ENCODE data around the gene DYNC1H1.
A peak's percentile ranks its signal among the peaks of the same experiment; 100 is the strongest.

Gene DYNC1H1

GRCh38 chr14:101917413-101918017, 46.9 kb upstream of the DYNC1H1 start:
- Histone ChIP-seq H2AK5ac (ENCODE audit: low read depth, low read length) (no peak overlapping the region), H3K4me2 (ENCODE audit: insufficient read depth, low read length, poor library complexity, severe bottlenecking) (no peak overlapping the region), H2BK12ac (ENCODE audit: low read length) (no peak overlapping the region), H3K9me3 (replicated peaks in 1 of 2; ENCODE audit: control insufficient read depth in 2 of 2, insufficient read depth in 1 of 2, low read depth in 1 of 2, low read length in 2 of 2) (no peaks in the 10 kb centered on the region), H3K23ac (ENCODE audit: low read depth, low read length, poor library complexity) (peak overlapping the region; percentile 10), H3K18ac (ENCODE audit: low read length) (no peak overlapping the region), H4K8ac (ENCODE audit: low read depth, low read length) (no peak overlapping the region), H3K36me3 (replicated peaks in 1 of 2; ENCODE audit: control insufficient read depth in 2 of 2, insufficient read depth in 2 of 2, low read length in 2 of 2) (peaks cover 10 to 55% of the 10 kb centered on the region in 2 donors), H3K27ac (replicated peaks; ENCODE audit: low read length) (peak overlapping the region; percentile 7), H2BK5ac (ENCODE audit: low read length) (no peak overlapping the region), H3K4ac (ENCODE audit: low read length) (no peak overlapping the region), H3K4me1 (ENCODE audit: control insufficient read depth in 2 of 2, insufficient read depth in 1 of 2, low read depth in 1 of 2, low read length in 2 of 2) (peaks cover 0 to 13% of the 10 kb centered on the region in 2 donors), H3K79me1 (ENCODE audit: low read depth, low read length) (no peaks in the 10 kb centered on the region), H2BK15ac (ENCODE audit: low read length) (no peak overlapping the region), H2AFZ (ENCODE audit: low read length) (no peak overlapping the region), H2BK120ac (ENCODE audit: low read depth, low read length) (no peak overlapping the region), H3K27me3 (ENCODE audit: control insufficient read depth in 3 of 3, insufficient read depth in 3 of 3, low read depth in 1 of 3, low read length in 3 of 3) (no peaks in the 10 kb centered on the region), H3K9ac (ENCODE audit: low read depth, low read length, poor library complexity) (peak overlapping the region; percentile 61), H3K14ac (ENCODE audit: low read length) (no peak overlapping the region), H4K91ac (ENCODE audit: low read depth, low read length, poor library complexity) (no peak overlapping the region), H3K4me3 (ENCODE audit: low read length in 2 of 2) (no peak overlapping the region)
- no peak for DNase-seq (ENCODE audit: low spot score)
- WGBS, 2 donors (ENCODE audit: extremely low coverage in 2 of 2, insufficient read length in 2 of 2, insufficient replicate concordance in 1 of 2), result no CpG with 5 or more reads among the region's 17 CpGs

GRCh38 chr14:101918065-101918989, 46.0 kb upstream of the DYNC1H1 start:
- Histone ChIP-seq H3K79me1 (ENCODE audit: low read depth, low read length) (no peaks in the 10 kb centered on the region), H4K8ac (ENCODE audit: low read depth, low read length) (no peak overlapping the region), H2BK12ac (ENCODE audit: low read length) (no peak overlapping the region), H2BK120ac (ENCODE audit: low read depth, low read length) (no peak overlapping the region), H3K36me3 (replicated peaks in 1 of 2; ENCODE audit: control insufficient read depth in 2 of 2, insufficient read depth in 2 of 2, low read length in 2 of 2) (peaks cover 12 to 50% of the 10 kb centered on the region in 2 donors), H3K4me2 (ENCODE audit: insufficient read depth, low read length, poor library complexity, severe bottlenecking) (no peak overlapping the region), H3K4me3 (ENCODE audit: low read length in 2 of 2) (no peak overlapping the region), H3K9me3 (replicated peaks in 1 of 2; ENCODE audit: control insufficient read depth in 2 of 2, insufficient read depth in 1 of 2, low read depth in 1 of 2, low read length in 2 of 2) (no peaks in the 10 kb centered on the region), H4K91ac (ENCODE audit: low read depth, low read length, poor library complexity) (no peak overlapping the region), H3K4me1 (ENCODE audit: control insufficient read depth in 2 of 2, insufficient read depth in 1 of 2, low read depth in 1 of 2, low read length in 2 of 2) (peaks cover 0 to 13% of the 10 kb centered on the region in 2 donors), H3K27me3 (ENCODE audit: control insufficient read depth in 3 of 3, insufficient read depth in 3 of 3, low read depth in 1 of 3, low read length in 3 of 3) (no peaks in the 10 kb centered on the region), H3K14ac (ENCODE audit: low read length) (no peak overlapping the region), H2BK15ac (ENCODE audit: low read length) (no peak overlapping the region), H3K4ac (ENCODE audit: low read length) (no peak overlapping the region), H2AFZ (ENCODE audit: low read length) (no peak overlapping the region), H2BK5ac (ENCODE audit: low read length) (no peak overlapping the region), H3K18ac (ENCODE audit: low read length) (no peak overlapping the region), H2AK5ac (ENCODE audit: low read depth, low read length) (no peak overlapping the region), H3K23ac (ENCODE audit: low read depth, low read length, poor library complexity) (no peak overlapping the region), H3K9ac (ENCODE audit: low read depth, low read length, poor library complexity) (no peak overlapping the region), H3K27ac (replicated peaks; ENCODE audit: low read length) (peak overlapping the region; percentile 51)
- no peak for DNase-seq (ENCODE audit: low spot score)
- no CpG with 5 or more reads among the region's 22 CpGs for WGBS, 2 donors (ENCODE audit: extremely low coverage in 2 of 2, insufficient read length in 2 of 2, insufficient replicate concordance in 1 of 2)

DNA sequence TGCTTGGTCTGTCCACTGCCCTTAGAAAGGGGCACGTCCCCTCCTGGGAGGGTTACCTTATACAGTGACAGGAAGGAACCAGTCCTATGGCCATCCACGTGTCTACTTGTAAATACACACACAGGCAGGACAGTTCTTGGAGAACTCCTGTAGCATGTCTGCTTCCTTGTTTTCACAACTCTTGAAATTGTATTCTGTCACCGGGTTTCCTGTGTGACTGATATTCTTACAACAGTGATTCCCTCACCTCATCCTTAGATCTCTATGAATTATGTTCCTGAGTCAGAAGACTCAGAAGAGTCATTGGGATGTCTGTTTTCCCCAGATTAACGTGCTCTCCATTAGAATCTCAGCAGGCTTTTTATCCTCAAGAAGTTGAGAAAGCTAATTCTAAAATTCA, 44.1 kb upstream of the DYNC1H1 start:
- Histone ChIP-seq H3K9ac (ENCODE audit: low read depth, low read length, poor library complexity) (no peak overlapping the region), H3K27ac (replicated peaks; ENCODE audit: low read length) (no peak overlapping the region), H4K91ac (ENCODE audit: low read depth, low read length, poor library complexity) (no peak overlapping the region), H3K27me3 (ENCODE audit: control insufficient read depth in 3 of 3, insufficient read depth in 3 of 3, low read depth in 1 of 3, low read length in 3 of 3) (no peaks in the 10 kb centered on the region), H3K14ac (ENCODE audit: low read length) (no peak overlapping the region), H3K23ac (ENCODE audit: low read depth, low read length, poor library complexity) (no peak overlapping the region), H3K18ac (ENCODE audit: low read length) (no peak overlapping the region), H3K4me3 (ENCODE audit: low read length in 2 of 2) (no peak overlapping the region), H3K4me2 (ENCODE audit: insufficient read depth, low read length, poor library complexity, severe bottlenecking) (no peak overlapping the region), H4K8ac (ENCODE audit: low read depth, low read length) (no peak overlapping the region), H2BK15ac (ENCODE audit: low read length) (no peak overlapping the region), H2BK12ac (ENCODE audit: low read length) (no peak overlapping the region), H2AFZ (ENCODE audit: low read length) (no peak overlapping the region), H2AK5ac (ENCODE audit: low read depth, low read length) (no peak overlapping the region), H3K4me1 (ENCODE audit: control insufficient read depth in 2 of 2, insufficient read depth in 1 of 2, low read depth in 1 of 2, low read length in 2 of 2) (peaks cover 0 to 13% of the 10 kb centered on the region in 2 donors), H3K4ac (ENCODE audit: low read length) (no peak overlapping the region), H3K9me3 (replicated peaks in 1 of 2; ENCODE audit: control insufficient read depth in 2 of 2, insufficient read depth in 1 of 2, low read depth in 1 of 2, low read length in 2 of 2) (no peaks in the 10 kb centered on the region), H2BK120ac (ENCODE audit: low read depth, low read length) (no peak overlapping the region), H3K36me3 (replicated peaks in 1 of 2; ENCODE audit: control insufficient read depth in 2 of 2, insufficient read depth in 2 of 2, low read length in 2 of 2) (peaks cover 8 to 42% of the 10 kb centered on the region in 2 donors), H3K79me1 (ENCODE audit: low read depth, low read length) (no peaks in the 10 kb centered on the region), H2BK5ac (ENCODE audit: low read length) (no peak overlapping the region)
- no peak for DNase-seq (ENCODE audit: low spot score)
- WGBS, 2 donors (ENCODE audit: extremely low coverage in 2 of 2, insufficient read length in 2 of 2, insufficient replicate concordance in 1 of 2), result no CpG with 5 or more reads among the region's 4 CpGs

DNA sequence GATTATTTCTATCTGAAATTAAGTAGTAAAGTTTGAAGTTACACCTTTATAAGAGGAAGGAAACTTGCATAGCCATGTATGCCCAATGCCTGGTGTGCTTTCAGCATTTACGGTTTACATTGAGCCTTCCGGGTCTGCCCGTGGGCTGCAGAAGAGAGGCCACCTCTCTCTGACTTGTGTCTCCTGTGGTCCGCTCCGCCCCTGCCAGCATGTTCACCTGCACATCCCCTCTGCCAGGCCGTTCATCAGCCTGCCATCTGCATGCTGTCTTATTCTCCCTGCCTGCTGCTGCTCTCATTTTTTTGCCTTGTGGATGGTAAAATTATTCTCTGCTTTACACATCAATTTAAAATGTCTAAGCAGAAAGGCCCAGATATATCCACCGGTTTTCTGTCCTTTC, 41.5 kb upstream of the DYNC1H1 start:
- Histone ChIP-seq H3K14ac (ENCODE audit: low read length) (no peak overlapping the region), H3K9ac (ENCODE audit: low read depth, low read length, poor library complexity) (no peak overlapping the region), H3K27ac (replicated peaks; ENCODE audit: low read length) (peak overlapping the region; percentile 7), H3K4me3 (ENCODE audit: low read length in 2 of 2) (no peak overlapping the region), H2BK12ac (ENCODE audit: low read length) (no peak overlapping the region), H2AFZ (ENCODE audit: low read length) (no peak overlapping the region), H3K79me1 (ENCODE audit: low read depth, low read length) (no peaks in the 10 kb centered on the region), H3K36me3 (replicated peaks in 1 of 2; ENCODE audit: control insufficient read depth in 2 of 2, insufficient read depth in 2 of 2, low read length in 2 of 2) (peaks cover 8 to 46% of the 10 kb centered on the region in 2 donors), H3K18ac (ENCODE audit: low read length) (no peak overlapping the region), H3K9me3 (replicated peaks in 1 of 2; ENCODE audit: control insufficient read depth in 2 of 2, insufficient read depth in 1 of 2, low read depth in 1 of 2, low read length in 2 of 2) (no peaks in the 10 kb centered on the region), H3K4me1 (ENCODE audit: control insufficient read depth in 2 of 2, insufficient read depth in 1 of 2, low read depth in 1 of 2, low read length in 2 of 2) (peaks cover 0 to 3% of the 10 kb centered on the region in 2 donors), H4K91ac (ENCODE audit: low read depth, low read length, poor library complexity) (no peak overlapping the region), H2BK5ac (ENCODE audit: low read length) (no peak overlapping the region), H2BK15ac (ENCODE audit: low read length) (no peak overlapping the region), H3K27me3 (ENCODE audit: control insufficient read depth in 3 of 3, insufficient read depth in 3 of 3, low read depth in 1 of 3, low read length in 3 of 3) (no peaks in the 10 kb centered on the region), H3K4me2 (ENCODE audit: insufficient read depth, low read length, poor library complexity, severe bottlenecking) (no peak overlapping the region), H2AK5ac (ENCODE audit: low read depth, low read length) (no peak overlapping the region), H3K4ac (ENCODE audit: low read length) (no peak overlapping the region), H3K23ac (ENCODE audit: low read depth, low read length, poor library complexity) (no peak overlapping the region), H2BK120ac (ENCODE audit: low read depth, low read length) (no peak overlapping the region), H4K8ac (ENCODE audit: low read depth, low read length) (no peak overlapping the region)
- WGBS, 2 donors (ENCODE audit: extremely low coverage in 2 of 2, insufficient read length in 2 of 2, insufficient replicate concordance in 1 of 2), result no CpG with 5 or more reads among the region's 7 CpGs
- DNase-seq (ENCODE audit: low spot score), result no peak
